Measurements from ENCODE around the gene CGNL1.

Gene CGNL1

GRCh38 chr15:57461541-57461940 is 85.2 kb downstream of the CGNL1 start:
- Histone ChIP-seq H4K20me1 (no peaks in the 10 kb centered on the region), H3K27me3 (no peaks in the 10 kb centered on the region), H3K36me3 (no peaks in the 10 kb centered on the region), H3K4me3 (no peak overlapping the region), H3K9ac (no peak overlapping the region), H3K9me3 (replicated peaks in 1 of 11) (peaks cover 0 to 25% (median 15%) of the 10 kb centered on the region in 11 experiments; a peak in 12 of 22 replicates), H3K4me1 (peaks cover 0 to 22% (median 13%) of the 10 kb centered on the region in 10 experiments; a peak in 16 of 20 replicates), H3K4me2 (no peak overlapping the region), H3K27ac (no peak overlapping the region)
- no peak for TF ChIP-seq Cebpa-rat (IDR thresholded peaks at IDR 0.05)

GRCh38 chr15:57462381-57462780 is 86.1 kb downstream of the CGNL1 start:
- H3K4me2 ChIP-seq = no peak overlapping the region
- peaks cover 0 to 22% (median 11%) of the 10 kb centered on the region in 11 experiments; a peak in 12 of 22 replicates for H3K9me3 ChIP-seq (replicated peaks in 1 of 11)
- no peaks in the 10 kb centered on the region for H3K36me3 ChIP-seq
- no peak overlapping the region for H3K9ac ChIP-seq
- H4K20me1 ChIP-seq = no peaks in the 10 kb centered on the region
- H3K4me3 ChIP-seq = no peak overlapping the region
- H3K27ac ChIP-seq = no peak overlapping the region
- TF ChIP-seq Cebpa-rat (IDR thresholded peaks at IDR 0.05) = no peak
- peaks cover 0 to 26% (median 17%) of the 10 kb centered on the region in 10 experiments; a peak in 16 of 20 replicates for H3K4me1 ChIP-seq
- H3K27me3 ChIP-seq = no peaks in the 10 kb centered on the region

- Histone ChIP-seq H3K4me2 (no peak overlapping the region), H3K27me3 (no peaks in the 10 kb centered on the region), H4K20me1 (no peaks in the 10 kb centered on the region), H3K27ac (no peak overlapping the region), H3K9me3 (replicated peaks in 1 of 11) (peaks cover 0 to 17% (median 10%) of the 10 kb centered on the region in 11 experiments; a peak in 11 of 22 replicates), H3K4me3 (no peak overlapping the region), H3K36me3 (no peaks in the 10 kb centered on the region), H3K4me1 (peaks cover 0 to 26% (median 17%) of the 10 kb centered on the region in 10 experiments; a peak in 16 of 20 replicates), H3K9ac (no peak overlapping the region)
- no peak for TF ChIP-seq Cebpa-rat (IDR thresholded peaks at IDR 0.05)
These were observed 87.1 kb downstream of the CGNL1 start for GRCh38 chr15:57463360-57463759.

GRCh38 chr15:57464480-57464879 is 88.2 kb downstream of the CGNL1 start:
- H4K20me1 ChIP-seq = no peaks in the 10 kb centered on the region
- H3K27ac ChIP-seq = no peak overlapping the region
- no peaks in the 10 kb centered on the region for H3K27me3 ChIP-seq
- H3K9me3 ChIP-seq (replicated peaks in 1 of 11) = peaks cover 0 to 15% (median 10%) of the 10 kb centered on the region in 11 experiments; a peak in 11 of 22 replicates
- no peak for TF ChIP-seq Cebpa-rat (IDR thresholded peaks at IDR 0.05)
- no peaks in the 10 kb centered on the region for H3K36me3 ChIP-seq
- H3K9ac ChIP-seq = no peak overlapping the region
- H3K4me1 ChIP-seq = peaks cover 0 to 26% (median 16%) of the 10 kb centered on the region in 10 experiments; a peak in 16 of 20 replicates
- H3K4me2 ChIP-seq = no peak overlapping the region
- no peak overlapping the region for H3K4me3 ChIP-seq

GRCh38 chr15:57468486-57468885 is 92.2 kb downstream of the CGNL1 start:
- Histone ChIP-seq H3K36me3 (no peaks in the 10 kb centered on the region), H3K9me3 (replicated peaks in 1 of 11) (peaks cover 0 to 6% (median 0%) of the 10 kb centered on the region in 11 experiments; a peak in 3 of 22 replicates), H3K27ac (no peak overlapping the region), H3K4me3 (no peak overlapping the region), H4K20me1 (no peaks in the 10 kb centered on the region), H3K4me2 (no peak overlapping the region), H3K9ac (no peak overlapping the region), H3K27me3 (no peaks in the 10 kb centered on the region), H3K4me1 (peaks cover 0 to 21% (median 16%) of the 10 kb centered on the region in 10 experiments; a peak in 16 of 20 replicates)
- TF ChIP-seq Cebpa-rat (IDR thresholded peaks at IDR 0.05) = no peak

- Histone ChIP-seq H3K27me3 (no peaks in the 10 kb centered on the region), H3K36me3 (no peaks in the 10 kb centered on the region), H3K9ac (no peak overlapping the region), H3K4me2 (no peak overlapping the region), H3K4me1 (peaks cover 0 to 17% (median 13%) of the 10 kb centered on the region in 10 experiments; a peak in 16 of 20 replicates), H3K27ac (no peak overlapping the region), H4K20me1 (no peaks in the 10 kb centered on the region), H3K9me3 (replicated peaks in 1 of 11) (peaks cover 0 to 11% (median 0%) of the 10 kb centered on the region in 11 experiments; a peak in 3 of 22 replicates), H3K4me3 (no peak overlapping the region)
- TF ChIP-seq Cebpa-rat (IDR thresholded peaks at IDR 0.05) = no peak
These were observed 94.2 kb downstream of the CGNL1 start for GRCh38 chr15:57470543-57470942.

- Histone ChIP-seq H3K4me3 (no peak overlapping the region), H3K4me1 (peaks cover 0 to 5% (median 0%) of the 10 kb centered on the region in 10 experiments; a peak in 3 of 20 replicates), H3K4me2 (no peak overlapping the region), H3K27me3 (no peaks in the 10 kb centered on the region), H3K9me3 (replicated peaks in 1 of 11) (peaks cover 0 to 11% (median 0%) of the 10 kb centered on the region in 11 experiments; a peak in 3 of 22 replicates), H3K27ac (no peak overlapping the region), H4K20me1 (no peaks in the 10 kb centered on the region), H3K36me3 (no peaks in the 10 kb centered on the region), H3K9ac (no peak overlapping the region)
- TF ChIP-seq Cebpa-rat (IDR thresholded peaks at IDR 0.05) = no peak
These were observed 96.6 kb downstream of the CGNL1 start for GRCh38 chr15:57472861-57473260.

- Histone ChIP-seq H3K4me2 (no peak overlapping the region), H4K20me1 (no peaks in the 10 kb centered on the region), H3K9ac (no peak overlapping the region), H3K27me3 (no peaks in the 10 kb centered on the region), H3K9me3 (replicated peaks in 1 of 11) (peaks cover 0 to 11% (median 0%) of the 10 kb centered on the region in 11 experiments; a peak in 3 of 22 replicates), H3K4me3 (no peak overlapping the region), H3K27ac (no peak overlapping the region), H3K36me3 (no peaks in the 10 kb centered on the region), H3K4me1 (peaks cover 0 to 5% (median 0%) of the 10 kb centered on the region in 10 experiments; a peak in 3 of 20 replicates)
- TF ChIP-seq Cebpa-rat (IDR thresholded peaks at IDR 0.05) = no peak
These were observed 100.2 kb downstream of the CGNL1 start for GRCh38 chr15:57476533-57476975.

GRCh38 chr15:57477736-57478522 is 101.6 kb downstream of the CGNL1 start:
- peaks cover 0 to 5% (median 0%) of the 10 kb centered on the region in 10 experiments; a peak in 3 of 20 replicates for H3K4me1 ChIP-seq
- H3K9ac ChIP-seq = no peak overlapping the region
- H3K36me3 ChIP-seq = no peaks in the 10 kb centered on the region
- no peak overlapping the region for H3K27ac ChIP-seq
- H4K20me1 ChIP-seq = no peaks in the 10 kb centered on the region
- no peaks in the 10 kb centered on the region for H3K27me3 ChIP-seq
- TF ChIP-seq Cebpa-rat (IDR thresholded peaks at IDR 0.05) = no peak
- H3K4me2 ChIP-seq = no peak overlapping the region
- peaks cover 0 to 11% (median 0%) of the 10 kb centered on the region in 11 experiments; a peak in 3 of 22 replicates for H3K9me3 ChIP-seq (replicated peaks in 1 of 11)
- H3K4me3 ChIP-seq = no peak overlapping the region

Data from BLaER1 treated with 17β-estradiol and CSF1 and Interleukin-3, amounts not matched to agents 10 nM and 100 nM (cell line).